ENCODE measurements around the gene VPS26B. TPM values are rescaled to one million over a fixed set of nuclear protein-coding genes. Genes with fewer than 3 reads are reported as not detected.

Gene VPS26B
- total and polyA plus RNA-seq, 2 donors (not counting 3 experiments of a cell fraction or from before 2014, with no cell fraction given), result 40.2 to 53.1 TPM

DNA sequence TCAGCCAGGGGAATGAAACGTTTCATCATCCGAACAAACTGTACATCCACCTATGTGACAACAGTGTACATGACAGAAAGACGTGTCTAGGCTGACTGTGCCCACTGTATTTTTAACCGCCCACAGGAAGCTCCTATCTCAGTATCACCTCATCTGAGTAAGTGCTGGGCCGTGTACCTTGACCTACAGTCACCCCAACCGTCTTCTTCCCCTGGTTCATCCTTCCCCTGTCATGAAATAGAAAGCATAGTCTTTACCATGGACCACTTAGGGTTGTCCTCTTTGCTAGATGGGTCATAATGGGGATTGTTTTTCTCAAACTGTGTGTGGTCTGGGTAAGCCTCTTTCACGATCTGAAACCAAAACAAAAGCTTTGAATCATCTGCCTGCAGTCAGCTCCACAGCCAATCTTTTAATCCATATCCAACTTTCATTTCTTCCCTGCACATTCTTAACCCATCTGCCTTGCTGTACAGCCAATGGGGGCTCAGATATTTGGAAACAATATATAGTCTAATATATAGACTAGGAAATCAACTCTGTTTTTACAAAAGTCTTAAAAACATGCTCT lies 24.5 kb downstream of the VPS26B start:
- Histone ChIP-seq H3K27me3 (ENCODE audit: control insufficient read depth in 2 of 2, insufficient read depth in 2 of 2, low read length in 2 of 2) (no peaks in the 10 kb centered on the region), H3K79me2 (ENCODE audit: control insufficient read depth, insufficient read depth, low read length) (peaks cover 1% of the 10 kb centered on the region), H3K36me3 (ENCODE audit: control insufficient read depth in 2 of 2, extremely low read depth in 1 of 2, insufficient read depth in 2 of 2, low read length in 2 of 2) (peaks cover 3 to 41% of the 10 kb centered on the region in 2 experiments), H3K4me3 (replicated peaks in 1 of 3; ENCODE audit: insufficient read depth in 1 of 3, low read depth in 1 of 3, low read length in 3 of 3) (no peak overlapping the region), H3K27ac (ENCODE audit: insufficient read depth, low read depth, low read length) (no peak overlapping the region), H2AFZ (ENCODE audit: low read depth, low read length) (no peak overlapping the region), H3K9me3 (replicated peaks; ENCODE audit: control insufficient read depth, insufficient read depth, low read length) (no peaks in the 10 kb centered on the region), H3K4me2 (ENCODE audit: insufficient read depth, low read length) (no peak overlapping the region), H3K9me1 (replicated peaks; ENCODE audit: control insufficient read depth, extremely low read depth, insufficient read depth, low read length) (no peaks in the 10 kb centered on the region), H3K4me1 (ENCODE audit: control insufficient read depth, extremely low read depth, insufficient read depth, low read length) (peaks cover 6% of the 10 kb centered on the region), H4K20me1 (replicated peaks; ENCODE audit: control insufficient read depth, extremely low read depth, insufficient read depth, low read length) (no peaks in the 10 kb centered on the region), H3K9ac (replicated peaks; ENCODE audit: extremely low read depth, insufficient read depth, low read length) (no peak overlapping the region)
- TF ChIP-seq EZH2 (IDR thresholded peaks at IDR 0.05; ENCODE audit: borderline replicate concordance, low read depth, low read length, severe bottlenecking) (no peak), POLR2A (IDR thresholded peaks at IDR 0.05; ENCODE audit: low read depth, low read length) (no peak), FOS (IDR thresholded peaks at IDR 0.05; ENCODE audit: borderline replicate concordance, insufficient read depth, low read length) (no peak), GATA2 (IDR thresholded peaks at IDR 0.05; ENCODE audit: insufficient read depth, insufficient read length, low read depth, low read length) (no peak), POLR2AphosphoS5 (IDR thresholded peaks at IDR 0.05; ENCODE audit: insufficient read depth, low read depth, low read length) (no peak), JUN (IDR thresholded peaks at IDR 0.05; ENCODE audit: borderline replicate concordance, insufficient read depth, insufficient read length, low read depth) (no peak), MYC (IDR thresholded peaks at IDR 0.05; ENCODE audit: low read depth, low read length) (no peak)
- TF ChIP-seq, protein P1, sequence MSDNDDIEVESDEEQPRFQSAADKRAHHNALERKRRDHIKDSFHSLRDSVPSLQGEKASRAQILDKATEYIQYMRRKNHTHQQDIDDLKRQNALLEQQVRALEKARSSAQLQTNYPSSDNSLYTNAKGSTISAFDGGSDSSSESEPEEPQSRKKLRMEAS (IDR thresholded peaks at IDR 0.05; ENCODE audit: insufficient read depth, insufficient read length), result no peak
- TF ChIP-seq, protein P2, sequence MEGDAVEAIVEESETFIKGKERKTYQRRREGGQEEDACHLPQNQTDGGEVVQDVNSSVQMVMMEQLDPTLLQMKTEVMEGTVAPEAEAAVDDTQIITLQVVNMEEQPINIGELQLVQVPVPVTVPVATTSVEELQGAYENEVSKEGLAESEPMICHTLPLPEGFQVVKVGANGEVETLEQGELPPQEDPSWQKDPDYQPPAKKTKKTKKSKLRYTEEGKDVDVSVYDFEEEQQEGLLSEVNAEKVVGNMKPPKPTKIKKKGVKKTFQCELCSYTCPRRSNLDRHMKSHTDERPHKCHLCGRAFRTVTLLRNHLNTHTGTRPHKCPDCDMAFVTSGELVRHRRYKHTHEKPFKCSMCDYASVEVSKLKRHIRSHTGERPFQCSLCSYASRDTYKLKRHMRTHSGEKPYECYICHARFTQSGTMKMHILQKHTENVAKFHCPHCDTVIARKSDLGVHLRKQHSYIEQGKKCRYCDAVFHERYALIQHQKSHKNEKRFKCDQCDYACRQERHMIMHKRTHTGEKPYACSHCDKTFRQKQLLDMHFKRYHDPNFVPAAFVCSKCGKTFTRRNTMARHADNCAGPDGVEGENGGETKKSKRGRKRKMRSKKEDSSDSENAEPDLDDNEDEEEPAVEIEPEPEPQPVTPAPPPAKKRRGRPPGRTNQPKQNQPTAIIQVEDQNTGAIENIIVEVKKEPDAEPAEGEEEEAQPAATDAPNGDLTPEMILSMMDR (IDR thresholded peaks at IDR 0.05; ENCODE audit: extremely low read depth in 1 of 2, insufficient read depth in 1 of 2, low read depth in 1 of 2, low read length in 2 of 2), result no peak
- dilution Hi-C loops (cut with MboI; ENCODE audit: extremely low pct_ligation_motif_present, low sequenced_read_pairs), result no loop called here
- no TSS peak for BruUV-seq (replicated peaks)
- no peak for FAIRE-seq
- CTCF ChIA-PET, result interaction anchor here (0.7 kb wide), 1 partner anchor 210 kb away, joined by 4 read pairs; no protein-coding TSS in a partner anchor
- no peak for DNase-seq (ENCODE audit: low read depth, low spot score)
- POLR2A ChIA-PET, result no interaction called here
- intact Hi-C loops (cut with micrococcal nuclease), result no loop called here
